ENCODE data around the gene MSI2.
A peak's percentile ranks its signal among the peaks of the same experiment; 100 is the strongest.

Gene MSI2

GRCh38 chr17:57311281-57312216, 55.2 kb downstream of the MSI2 start:
- Histone ChIP-seq H3K4me2 (ENCODE audit: insufficient read depth, low read length, poor library complexity, severe bottlenecking) (no peak overlapping the region), H3K18ac (ENCODE audit: low read length) (no peak overlapping the region), H3K4me3 (ENCODE audit: low read length in 2 of 2) (no peak overlapping the region), H3K23ac (ENCODE audit: low read depth, low read length, poor library complexity) (no peak overlapping the region), H3K14ac (ENCODE audit: low read length) (no peak overlapping the region), H2BK5ac (ENCODE audit: low read length) (no peak overlapping the region), H4K8ac (ENCODE audit: low read depth, low read length) (no peak overlapping the region), H3K79me1 (ENCODE audit: low read depth, low read length) (peaks cover 4% of the 10 kb centered on the region), H2AK5ac (ENCODE audit: low read depth, low read length) (no peak overlapping the region), H2BK15ac (ENCODE audit: low read length) (no peak overlapping the region), H2BK120ac (ENCODE audit: low read depth, low read length) (no peak overlapping the region), H3K36me3 (replicated peaks in 1 of 2; ENCODE audit: control insufficient read depth in 2 of 2, insufficient read depth in 2 of 2, low read length in 2 of 2) (peaks cover 9 to 68% of the 10 kb centered on the region in 2 donors), H3K9ac (ENCODE audit: low read depth, low read length, poor library complexity) (no peak overlapping the region), H4K91ac (ENCODE audit: low read depth, low read length, poor library complexity) (no peak overlapping the region), H3K4me1 (ENCODE audit: control insufficient read depth in 2 of 2, insufficient read depth in 1 of 2, low read depth in 1 of 2, low read length in 2 of 2) (peaks cover 10 to 21% of the 10 kb centered on the region in 2 donors), H3K4ac (ENCODE audit: low read length) (no peak overlapping the region), H3K9me3 (replicated peaks in 1 of 2; ENCODE audit: control insufficient read depth in 2 of 2, insufficient read depth in 1 of 2, low read depth in 1 of 2, low read length in 2 of 2) (no peaks in the 10 kb centered on the region), H2BK12ac (ENCODE audit: low read length) (no peak overlapping the region), H2AFZ (ENCODE audit: low read length) (no peak overlapping the region), H3K27ac (replicated peaks; ENCODE audit: low read length) (no peak overlapping the region), H3K27me3 (ENCODE audit: control insufficient read depth in 3 of 3, insufficient read depth in 3 of 3, low read depth in 1 of 3, low read length in 3 of 3) (no peaks in the 10 kb centered on the region)
- no peak for DNase-seq (ENCODE audit: low spot score)
- WGBS, 2 donors (ENCODE audit: extremely low coverage in 2 of 2, insufficient read length in 2 of 2, insufficient replicate concordance in 1 of 2) = no CpG with 5 or more reads among the region's 10 CpGs

- no peak overlapping the region for H3K23ac ChIP-seq (ENCODE audit: low read depth, low read length, poor library complexity)
- H3K9ac ChIP-seq (ENCODE audit: low read depth, low read length, poor library complexity) = no peak overlapping the region
- no peak overlapping the region for H3K4me2 ChIP-seq (ENCODE audit: insufficient read depth, low read length, poor library complexity, severe bottlenecking)
- H2AFZ ChIP-seq (ENCODE audit: low read length) = no peak overlapping the region
- H3K27ac ChIP-seq (replicated peaks; ENCODE audit: low read length) = no peak overlapping the region
- peaks cover 13 to 21% of the 10 kb centered on the region in 2 donors for H3K4me1 ChIP-seq (ENCODE audit: control insufficient read depth in 2 of 2, insufficient read depth in 1 of 2, low read depth in 1 of 2, low read length in 2 of 2)
- no peak overlapping the region for H2AK5ac ChIP-seq (ENCODE audit: low read depth, low read length)
- H3K9me3 ChIP-seq (replicated peaks in 1 of 2; ENCODE audit: control insufficient read depth in 2 of 2, insufficient read depth in 1 of 2, low read depth in 1 of 2, low read length in 2 of 2) = no peaks in the 10 kb centered on the region
- H2BK12ac ChIP-seq (ENCODE audit: low read length) = no peak overlapping the region
- H3K79me1 ChIP-seq (ENCODE audit: low read depth, low read length) = peaks cover 4% of the 10 kb centered on the region
- no peak overlapping the region for H3K4me3 ChIP-seq (ENCODE audit: low read length in 2 of 2)
- WGBS, 2 donors (ENCODE audit: extremely low coverage in 2 of 2, insufficient read length in 2 of 2, insufficient replicate concordance in 1 of 2) = no CpG with 5 or more reads among the region's 2 CpGs
- no peak overlapping the region for H4K91ac ChIP-seq (ENCODE audit: low read depth, low read length, poor library complexity)
- H2BK15ac ChIP-seq (ENCODE audit: low read length) = no peak overlapping the region
- H3K14ac ChIP-seq (ENCODE audit: low read length) = no peak overlapping the region
- peaks cover 9 to 66% of the 10 kb centered on the region in 2 donors for H3K36me3 ChIP-seq (replicated peaks in 1 of 2; ENCODE audit: control insufficient read depth in 2 of 2, insufficient read depth in 2 of 2, low read length in 2 of 2)
- peak overlapping the region; percentile 38 for H3K18ac ChIP-seq (ENCODE audit: low read length)
- no peak overlapping the region for H2BK5ac ChIP-seq (ENCODE audit: low read length)
- no peak for DNase-seq (ENCODE audit: low spot score)
- H3K4ac ChIP-seq (ENCODE audit: low read length) = no peak overlapping the region
- H4K8ac ChIP-seq (ENCODE audit: low read depth, low read length) = no peak overlapping the region
- no peaks in the 10 kb centered on the region for H3K27me3 ChIP-seq (ENCODE audit: control insufficient read depth in 3 of 3, insufficient read depth in 3 of 3, low read depth in 1 of 3, low read length in 3 of 3)
- no peak overlapping the region for H2BK120ac ChIP-seq (ENCODE audit: low read depth, low read length)
These were observed 55.9 kb downstream of the MSI2 start for GRCh38 chr17:57312242-57312641.

DNA sequence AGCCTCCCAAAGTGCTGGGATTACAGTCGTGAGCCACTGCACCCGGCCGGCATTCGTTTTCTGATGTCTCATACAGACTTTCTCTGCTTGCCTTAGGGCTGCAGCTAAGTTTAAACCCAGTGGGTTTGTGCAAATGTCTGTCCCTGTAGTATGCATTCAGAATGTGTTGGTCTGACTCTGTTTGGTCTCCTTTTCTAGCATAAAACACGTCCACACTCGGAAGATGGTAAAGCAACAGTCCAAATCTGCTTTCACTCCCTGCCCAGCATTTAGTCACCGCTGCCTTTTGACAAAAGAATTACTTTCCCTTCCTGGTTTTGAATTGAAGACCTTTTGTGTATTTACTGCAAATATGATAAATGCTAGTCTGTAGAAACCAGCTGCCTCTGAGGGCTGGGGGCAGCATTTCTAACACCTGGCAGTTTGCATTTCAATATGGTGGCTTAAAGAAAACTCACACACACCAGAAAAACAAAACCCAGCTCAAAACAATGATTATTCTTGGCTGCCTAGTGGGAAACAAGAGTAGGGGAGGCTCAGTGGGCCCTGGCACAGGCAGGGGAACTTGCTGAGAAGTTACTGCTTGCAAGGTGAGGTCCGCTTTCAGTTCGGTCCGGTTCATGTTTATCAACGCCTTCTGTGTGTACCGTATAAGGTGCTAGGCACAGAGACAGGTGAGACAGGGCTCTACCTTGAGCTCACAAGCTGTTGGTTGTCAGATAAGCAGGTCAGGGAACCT, 56.9 kb downstream of the MSI2 start:
- Histone ChIP-seq H3K27ac (replicated peaks; ENCODE audit: low read length) (peak overlapping the region; percentile 1), H4K91ac (ENCODE audit: low read depth, low read length, poor library complexity) (no peak overlapping the region), H2AK5ac (ENCODE audit: low read depth, low read length) (no peak overlapping the region), H3K14ac (ENCODE audit: low read length) (no peak overlapping the region), H2BK5ac (ENCODE audit: low read length) (no peak overlapping the region), H3K4me3 (ENCODE audit: low read length in 2 of 2) (no peak overlapping the region), H2BK120ac (ENCODE audit: low read depth, low read length) (no peak overlapping the region), H3K4me1 (ENCODE audit: control insufficient read depth in 2 of 2, insufficient read depth in 1 of 2, low read depth in 1 of 2, low read length in 2 of 2) (peaks cover 11 to 21% of the 10 kb centered on the region in 2 donors), H4K8ac (ENCODE audit: low read depth, low read length) (no peak overlapping the region), H3K4me2 (ENCODE audit: insufficient read depth, low read length, poor library complexity, severe bottlenecking) (no peak overlapping the region), H2BK15ac (ENCODE audit: low read length) (no peak overlapping the region), H3K27me3 (ENCODE audit: control insufficient read depth in 3 of 3, insufficient read depth in 3 of 3, low read depth in 1 of 3, low read length in 3 of 3) (no peaks in the 10 kb centered on the region), H3K9me3 (replicated peaks in 1 of 2; ENCODE audit: control insufficient read depth in 2 of 2, insufficient read depth in 1 of 2, low read depth in 1 of 2, low read length in 2 of 2) (no peaks in the 10 kb centered on the region), H3K23ac (ENCODE audit: low read depth, low read length, poor library complexity) (no peak overlapping the region), H2BK12ac (ENCODE audit: low read length) (no peak overlapping the region), H3K4ac (ENCODE audit: low read length) (no peak overlapping the region), H2AFZ (ENCODE audit: low read length) (no peak overlapping the region), H3K79me1 (ENCODE audit: low read depth, low read length) (peaks cover 4% of the 10 kb centered on the region), H3K36me3 (replicated peaks in 1 of 2; ENCODE audit: control insufficient read depth in 2 of 2, insufficient read depth in 2 of 2, low read length in 2 of 2) (peaks cover 7 to 62% of the 10 kb centered on the region in 2 donors), H3K18ac (ENCODE audit: low read length) (no peak overlapping the region), H3K9ac (ENCODE audit: low read depth, low read length, poor library complexity) (no peak overlapping the region)
- DNase-seq (ENCODE audit: low spot score) = no peak
- no CpG with 5 or more reads among the region's 12 CpGs for WGBS, 2 donors (ENCODE audit: extremely low coverage in 2 of 2, insufficient read length in 2 of 2, insufficient replicate concordance in 1 of 2)

All from neuronal stem cell (in vitro differentiated cells).